HEK293T (cell line): ENCODE data around the gene PTTG1IP.
A peak's percentile ranks its signal among the peaks of the same experiment; 100 is the strongest.
"Not testable (repeated sequence)": the region's sequence is repeated elsewhere in the genome, so short reads cannot be mapped to it uniquely, and the experiment has no call there.

ENCODE experiments used
- CTCF ChIA-PET: fragments of 350-600 bp; formaldehyde crosslinking; extraction: SDS; loops from one replicate; lab custom pipeline; 2021; ENCODE audit warnings: antibody characterized with exemption, inconsistent platforms; lab: Yijun Ruan, JAX
- POLR2A ChIA-PET: fragments of 350-600 bp; formaldehyde crosslinking; extraction: SDS; loops from one replicate; lab custom pipeline; 2020; ENCODE audit warnings: antibody characterized with exemption, inconsistent platforms; lab: Yijun Ruan, JAX
- DNase-seq: peaks from one replicate; pipeline ENCODE4 v3.0.0; 2012; ENCODE audit warnings: mixed read lengths; ENCODE audit errors: extremely low spot score
- ARNT ChIP-seq: fragments of 450-650 bp; IDR thresholded peaks from 2 replicates; pipeline ENCODE4 v1.6.1; 2017; ENCODE audit warnings: mild to moderate bottlenecking
- BHLHE40 ChIP-seq: fragments of 450-650 bp; IDR thresholded peaks from 2 replicates; pipeline ENCODE4 v1.6.1; 2016; ENCODE audit warnings: mild to moderate bottlenecking, moderate library complexity, borderline replicate concordance
- CTBP1 ChIP-seq: fragments of 450-650 bp; IDR thresholded peaks from 2 replicates; pipeline ENCODE4 v1.6.1; 2016; ENCODE audit warnings: borderline replicate concordance
- ELF4 ChIP-seq: fragments of 450-650 bp; IDR thresholded peaks from 2 replicates; pipeline ENCODE4 v1.6.1; 2017; ENCODE audit warnings: antibody characterized with exemption
- FOXA1 ChIP-seq: fragments of 450-650 bp; IDR thresholded peaks from 2 replicates; pipeline ENCODE4 v1.6.1; 2016; ENCODE audit warnings: mild to moderate bottlenecking
- FOXK2 ChIP-seq: fragments of 450-650 bp; IDR thresholded peaks from 2 replicates; pipeline ENCODE4 v1.6.1; 2016; ENCODE audit warnings: mild to moderate bottlenecking
- FOXM1 ChIP-seq: fragments of 450-650 bp; IDR thresholded peaks from 2 replicates; pipeline ENCODE4 v1.6.1; 2017; ENCODE audit warnings: mild to moderate bottlenecking, borderline replicate concordance
- HDGF ChIP-seq: fragments of 450-650 bp; IDR thresholded peaks from 2 replicates; pipeline ENCODE4 v1.6.1; 2017; ENCODE audit warnings: antibody characterized with exemption, borderline replicate concordance
- L3MBTL2 ChIP-seq: fragments of 450-650 bp; conservative IDR thresholded peaks from 2 replicates; pipeline ENCODE4 v1.6.1; 2016; ENCODE audit warnings: mild to moderate bottlenecking
- LEF1 ChIP-seq: fragments of 450-650 bp; IDR thresholded peaks from 2 replicates; pipeline ENCODE4 v1.6.1; 2017; ENCODE audit warnings: mild to moderate bottlenecking, borderline replicate concordance
- NFRKB ChIP-seq: fragments of 450-650 bp; IDR thresholded peaks from 2 replicates; pipeline ENCODE4 v1.6.1; 2016; ENCODE audit warnings: mild to moderate bottlenecking, moderate library complexity
- SP1 ChIP-seq: fragments of 450-650 bp; IDR thresholded peaks from 2 replicates; pipeline ENCODE4 v1.6.1; 2017
- SUZ12 ChIP-seq: fragments of 450-650 bp; IDR thresholded peaks from 2 replicates; pipeline ENCODE4 v1.6.1; 2016; ENCODE audit warnings: mild to moderate bottlenecking
- TARDBP ChIP-seq: fragments of 450-650 bp; IDR thresholded peaks from 2 replicates; pipeline ENCODE4 v1.6.1; 2016
- ZNF384 ChIP-seq: fragments of 450-650 bp; IDR thresholded peaks from 2 replicates; pipeline ENCODE4 v1.6.1; 2016
- TF ChIP-seq, protein P1 (sequence below): fragments of 450-650 bp; IDR thresholded peaks from 2 replicates; pipeline ENCODE4 v1.6.1; 2016

Gene PTTG1IP

DNA sequence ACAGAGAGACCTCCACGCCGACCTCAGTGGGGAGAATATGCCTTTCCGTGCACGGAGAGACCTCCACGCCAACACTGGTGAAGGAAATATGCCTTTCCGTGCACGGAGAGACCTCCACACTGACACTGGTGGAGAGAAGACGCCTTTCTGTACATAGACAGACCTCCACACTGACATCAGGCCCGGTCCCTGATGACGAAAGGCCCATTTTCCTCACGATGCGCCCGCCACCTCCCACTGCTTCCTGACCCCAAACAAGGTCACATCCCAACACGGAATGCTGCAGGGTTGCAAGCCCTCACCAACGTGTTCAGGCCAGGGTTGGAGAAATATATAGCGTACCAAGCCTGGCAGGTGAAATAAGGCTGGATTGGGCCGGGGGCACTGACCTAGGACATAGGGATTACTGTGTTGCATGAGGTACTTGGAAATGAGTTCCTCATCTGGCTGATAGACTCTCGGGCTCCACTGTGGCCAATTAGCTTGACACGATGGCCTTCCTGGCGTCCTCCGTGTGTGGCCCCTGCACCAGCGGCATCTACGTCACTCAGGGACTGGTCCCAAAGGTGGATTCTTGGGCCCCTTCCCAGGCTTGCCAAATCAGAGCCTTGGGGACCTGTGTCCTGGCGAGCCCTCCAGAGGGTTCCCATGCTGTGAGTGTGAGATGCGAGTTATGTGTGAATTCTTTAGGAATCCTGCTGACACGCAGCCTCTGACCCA lies 39.1 kb downstream of the PTTG1IP start:
- DNase-seq = no peak
- ChIA-PET POLR2A (no interaction called here), CTCF (no interaction called here)
- no peak for TF ChIP-seq ZNF384
- no peak for TF ChIP-seq BHLHE40

DNA sequence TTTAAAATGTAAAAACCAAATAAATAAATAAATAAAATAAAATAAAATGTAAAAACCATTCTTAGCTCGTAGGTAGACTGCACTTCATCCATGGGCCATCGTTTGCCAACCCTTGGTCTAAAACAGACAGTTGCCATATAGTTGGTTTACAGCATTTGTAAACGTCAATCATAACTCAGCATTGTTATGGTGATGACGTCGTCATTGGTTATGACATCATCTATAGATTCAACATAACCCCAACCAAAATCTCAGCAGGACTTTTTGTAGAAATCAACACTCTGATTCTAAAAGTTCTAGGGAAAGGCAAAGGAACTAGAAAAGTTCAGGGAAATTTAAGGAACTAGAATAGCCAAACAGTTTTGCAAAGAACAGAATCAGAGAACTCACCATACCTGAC lies 39.8 kb downstream of the PTTG1IP start:
- CTCF ChIA-PET = no interaction called here
- POLR2A ChIA-PET = no interaction called here
- TF ChIP-seq FOXM1 (no peak), FOXA1 (no peak), FOXK2 (no peak), BHLHE40 (no peak), SUZ12 (no peak), HDGF (no peak), CTBP1 (no peak), SP1 (no peak)
- TF ChIP-seq, protein P1, sequence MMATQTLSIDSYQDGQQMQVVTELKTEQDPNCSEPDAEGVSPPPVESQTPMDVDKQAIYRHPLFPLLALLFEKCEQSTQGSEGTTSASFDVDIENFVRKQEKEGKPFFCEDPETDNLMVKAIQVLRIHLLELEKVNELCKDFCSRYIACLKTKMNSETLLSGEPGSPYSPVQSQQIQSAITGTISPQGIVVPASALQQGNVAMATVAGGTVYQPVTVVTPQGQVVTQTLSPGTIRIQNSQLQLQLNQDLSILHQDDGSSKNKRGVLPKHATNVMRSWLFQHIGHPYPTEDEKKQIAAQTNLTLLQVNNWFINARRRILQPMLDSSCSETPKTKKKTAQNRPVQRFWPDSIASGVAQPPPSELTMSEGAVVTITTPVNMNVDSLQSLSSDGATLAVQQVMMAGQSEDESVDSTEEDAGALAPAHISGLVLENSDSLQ = 0 out of 2 replicates have a peak, but pooled peaks have one; percentile 28
- no peak for DNase-seq

DNA sequence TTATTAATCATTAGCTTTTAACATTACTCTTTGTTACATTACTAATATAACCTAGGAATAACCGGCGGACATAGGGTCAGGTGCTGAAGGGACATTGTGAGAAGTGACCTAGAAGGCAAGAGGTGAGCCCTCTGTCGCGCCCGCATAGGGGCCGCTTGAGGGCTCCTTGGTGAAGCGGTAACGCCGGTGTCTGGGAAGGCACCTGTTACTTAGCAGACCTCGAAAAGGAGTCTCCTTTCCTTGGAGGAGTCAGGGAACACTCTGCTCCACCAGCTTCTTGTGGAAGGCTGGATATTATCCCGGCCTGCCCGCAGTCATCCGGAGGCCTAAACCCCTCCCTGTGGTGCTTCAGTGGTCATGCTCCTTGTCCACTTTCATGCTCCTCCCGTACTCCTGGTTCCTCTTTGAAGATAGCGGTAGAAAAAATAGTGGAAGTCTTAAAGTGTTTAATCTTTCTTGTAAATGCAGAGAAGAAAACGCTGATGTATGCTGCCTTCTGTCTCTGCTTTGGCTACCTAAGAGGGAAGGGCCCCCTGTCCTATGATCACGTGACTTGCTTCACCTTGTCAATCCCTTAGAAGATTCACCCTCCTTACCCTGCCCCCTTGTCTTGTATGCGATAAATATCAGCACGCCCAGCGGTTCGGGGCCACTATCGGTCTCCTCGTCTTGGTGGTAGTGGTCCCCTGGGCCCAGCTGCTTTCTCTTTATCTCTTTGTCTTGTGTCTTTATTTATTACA lies 40.8 kb downstream of the PTTG1IP start:
- POLR2A ChIA-PET, CTCF ChIA-PET: not testable (repeated sequence)

DNA sequence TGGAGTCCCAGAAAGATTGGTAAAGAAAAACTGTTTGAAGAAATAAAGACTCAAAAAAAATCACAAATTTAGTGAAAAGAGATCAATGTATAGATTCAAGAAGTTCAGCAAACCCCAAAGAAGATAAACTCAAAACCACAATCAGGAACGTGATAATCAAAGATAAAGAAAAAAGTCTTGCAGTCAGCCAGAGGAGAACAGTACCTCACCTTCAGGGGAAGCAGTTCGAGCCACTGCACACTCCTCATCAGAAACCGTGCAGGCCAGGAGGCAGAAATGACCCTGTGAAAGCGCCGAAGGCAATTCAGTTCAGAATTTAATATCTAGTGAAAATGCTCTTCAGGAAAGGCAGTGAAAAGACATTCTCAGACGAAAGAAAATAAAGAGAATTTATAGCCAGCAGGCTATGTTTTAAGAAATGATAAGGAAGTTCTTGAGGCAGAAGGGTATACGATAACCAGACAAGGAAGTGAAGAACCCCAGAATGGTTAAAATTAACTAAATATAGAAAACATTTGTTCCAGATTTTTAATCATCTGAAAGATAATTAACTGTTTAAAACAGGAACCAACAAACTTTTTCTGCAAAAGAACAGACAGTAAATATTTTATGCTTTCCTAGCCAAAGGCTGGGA lies 42.1 kb downstream of the PTTG1IP start:
- POLR2A ChIA-PET = no interaction called here
- TF ChIP-seq L3MBTL2 = no peak
- TF ChIP-seq LEF1 = no peak
- no peak for TF ChIP-seq FOXA1
- TF ChIP-seq ARNT = no peak
- TF ChIP-seq ELF4 = no peak
- no peak for TF ChIP-seq TARDBP
- no peak for TF ChIP-seq FOXK2
- TF ChIP-seq SP1 = no peak
- no peak for TF ChIP-seq HDGF
- no peak for TF ChIP-seq ZNF384
- TF ChIP-seq NFRKB = no peak
- TF ChIP-seq, protein P1 = no peak
- TF ChIP-seq SUZ12 = no peak
- no peak for TF ChIP-seq FOXM1
- TF ChIP-seq BHLHE40 = no peak
- TF ChIP-seq CTBP1 = no peak

More for the DNA sequence above, 40.8 kb downstream of the PTTG1IP start:
- DNase-seq = not testable (repeated sequence)

DNA sequence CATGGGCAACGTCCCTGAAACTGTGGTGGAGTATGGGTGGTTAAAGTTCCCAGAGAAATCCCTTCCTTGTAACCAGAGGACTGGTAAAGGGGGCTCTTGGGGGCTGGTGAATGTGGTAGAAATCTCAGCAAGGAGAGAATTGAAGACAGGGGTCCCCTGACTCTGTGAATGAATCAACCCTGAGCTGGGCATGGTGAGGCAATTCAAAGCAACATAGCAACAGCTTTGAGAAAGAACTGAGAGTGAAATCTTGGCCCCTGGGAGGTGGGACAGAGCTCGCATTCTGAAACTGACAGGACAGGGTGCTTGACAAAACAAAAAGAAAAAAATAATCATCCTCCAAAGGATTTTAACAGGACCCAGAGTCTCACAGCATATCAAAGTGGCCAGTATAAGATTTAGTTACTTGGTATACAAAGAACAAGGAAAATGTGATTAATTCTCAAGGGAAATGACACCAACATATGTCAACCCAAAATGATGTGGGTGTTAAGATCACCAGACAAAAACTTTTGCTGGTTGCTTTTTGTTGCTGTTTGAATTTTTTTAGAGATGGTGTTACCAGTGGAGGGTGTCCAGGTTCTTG lies 43.9 kb downstream of the PTTG1IP start:
- ChIA-PET POLR2A (no interaction called here), CTCF (interaction anchor here (0.7 kb wide), 1 partner anchor 36 kb away, joined by 3 read pairs; no protein-coding TSS in a partner anchor)
- DNase-seq = no peak
- TF ChIP-seq ARNT (no peak), CTBP1 (no peak), SP1 (no peak), SUZ12 (no peak), LEF1 (no peak), BHLHE40 (no peak), ZNF384 (no peak), HDGF (no peak)

More for the DNA sequence above, 42.1 kb downstream of the PTTG1IP start:
- DNase-seq = no peak
- CTCF ChIA-PET = no interaction called here

DNA sequence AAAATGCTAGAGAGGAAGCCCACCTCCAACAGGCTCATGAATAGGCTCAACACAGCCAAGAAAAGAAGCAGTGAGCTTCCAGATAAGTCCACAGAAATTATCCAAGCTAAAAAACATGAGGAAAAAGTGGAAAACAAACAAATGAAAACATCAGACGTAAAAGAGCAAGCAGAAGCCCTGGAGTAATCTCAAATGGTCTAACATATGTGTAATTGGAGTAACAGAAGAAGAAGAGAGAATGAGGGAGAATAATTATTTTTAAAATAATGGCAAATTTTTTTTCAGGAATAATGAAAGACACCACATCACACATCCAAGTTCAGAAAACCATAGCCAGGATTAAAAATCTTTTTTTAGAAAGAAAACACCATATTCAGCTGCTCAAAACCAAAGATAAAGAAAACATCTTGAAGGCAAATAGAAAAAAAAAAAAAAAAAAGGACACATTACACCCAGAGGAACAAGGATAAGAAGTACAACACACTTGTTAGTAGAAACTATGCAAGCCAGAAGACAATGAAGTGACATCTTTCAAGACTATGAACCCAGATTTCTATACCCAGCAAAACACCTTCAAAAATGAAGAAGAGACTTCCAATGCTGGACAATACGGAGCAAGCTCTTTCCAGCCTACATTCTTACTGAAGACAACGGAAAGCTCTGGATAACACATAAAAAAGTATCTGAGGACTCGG lies 45.0 kb downstream of the PTTG1IP start:
- POLR2A ChIA-PET = no interaction called here
- CTCF ChIA-PET = no interaction called here

More for the DNA sequence above, 45.0 kb downstream of the PTTG1IP start:
- DNase-seq = no peak
- no peak for TF ChIP-seq FOXK2
- 0 out of 2 replicates have a peak, but pooled peaks have one; percentile 12 for TF ChIP-seq ZNF384
